GM19043 (cell line): ENCODE measurements around the gene CLEC2D.
A peak's percentile ranks its signal among the peaks of the same experiment; 100 is the strongest.
"Not testable (repeated sequence)": the region's sequence is repeated elsewhere in the genome, so short reads cannot be mapped to it uniquely, and the experiment has no call there.

Source experiments
- ATAC-seq: cut with Tn5 transposase; IDR thresholded peaks from one replicate; pipeline ENCODE4 v1.9.1; 2021; ENCODE audit warnings: low read depth; ENCODE audit not compliant: unreplicated experiment

Gene CLEC2D

DNA sequence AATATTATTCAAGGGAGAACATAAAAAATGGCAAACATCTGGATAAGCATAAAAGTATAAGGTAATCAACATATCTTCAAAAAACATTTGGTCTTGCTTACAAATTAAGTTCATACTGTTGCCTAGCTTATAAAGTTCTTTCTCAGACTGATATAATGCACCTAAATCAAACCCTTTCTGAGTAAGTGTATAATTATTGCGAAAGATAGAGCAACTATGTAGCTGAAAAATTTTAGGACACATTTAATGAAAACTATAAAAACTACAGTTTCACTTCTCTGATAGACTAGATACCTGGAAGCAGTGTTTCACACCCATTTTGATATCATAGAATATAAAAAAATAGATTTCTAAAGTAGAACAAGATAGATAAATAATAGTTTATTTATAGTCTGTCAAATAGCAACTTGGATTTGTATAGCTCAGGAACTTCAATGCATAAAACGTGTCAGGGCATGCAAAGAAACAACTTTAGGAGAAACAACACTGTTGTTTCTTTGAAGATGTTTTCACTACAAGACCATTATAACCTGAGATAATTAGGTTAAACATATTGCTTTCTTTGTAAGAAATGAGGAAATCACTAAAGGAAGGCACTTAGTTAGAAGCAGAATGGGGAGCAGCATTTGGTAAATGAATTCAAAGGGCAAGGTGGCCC lies 55.8 kb downstream of the CLEC2D start:
- no peak for ATAC-seq

DNA sequence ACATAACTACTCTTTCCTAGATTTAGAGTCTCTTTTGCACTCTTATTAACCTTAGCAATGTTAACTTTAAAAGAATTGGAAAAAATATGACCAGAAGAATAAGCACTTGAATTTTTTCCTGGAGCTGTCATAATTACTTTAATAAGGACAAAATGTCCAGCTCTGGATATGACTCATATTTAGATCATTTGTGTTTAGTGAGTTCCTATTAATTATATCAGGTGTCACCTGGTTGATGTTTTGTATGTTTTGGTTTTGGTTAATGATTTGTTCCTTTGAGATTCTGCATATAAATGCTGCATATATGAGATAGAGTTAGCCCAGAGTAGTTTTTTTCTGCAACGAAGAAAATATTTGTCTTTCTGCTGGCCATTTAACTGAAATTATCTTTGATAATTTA lies 58.3 kb downstream of the CLEC2D start:
- ATAC-seq: no peak

GRCh38 chr12:9729082-9729481 lies 59.6 kb downstream of the CLEC2D start:
- ATAC-seq: no peak

- ATAC-seq: no peak
These were observed 60.5 kb downstream of the CLEC2D start for GRCh38 chr12:9730011-9730410.

DNA sequence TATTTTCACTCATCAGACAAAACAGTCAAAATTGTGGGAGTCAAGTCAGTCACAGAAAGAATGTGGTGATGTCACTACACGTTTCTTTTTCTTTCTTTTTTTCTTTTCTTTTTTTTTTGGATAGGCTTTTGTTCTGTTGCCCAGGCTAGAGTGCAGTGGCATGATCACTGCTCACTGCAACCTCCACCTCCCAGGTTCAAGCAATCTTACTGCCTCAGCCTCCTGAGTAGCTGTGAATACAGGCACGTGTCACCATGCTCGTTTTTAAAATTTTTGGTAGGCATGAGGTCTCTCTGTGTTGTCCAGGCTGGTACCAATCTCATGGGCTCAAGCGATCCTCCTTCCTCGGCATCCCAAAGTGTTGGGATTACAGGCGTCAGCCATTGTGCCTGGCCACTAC lies 61.1 kb downstream of the CLEC2D start:
- no peak for ATAC-seq

- no peak for ATAC-seq
These were observed 61.9 kb downstream of the CLEC2D start for GRCh38 chr12:9731393-9731792.

GRCh38 chr12:9731797-9732196 lies 62.3 kb downstream of the CLEC2D start:
- ATAC-seq: peak; percentile 46

GRCh38 chr12:9732921-9733461 lies 63.5 kb downstream of the CLEC2D start, which contains the start of gene CLECL1:
TSS of gene CLECL1 (minus strand) at chr12:9733097.
- no peak for ATAC-seq

GRCh38 chr12:9735601-9736000 lies 66.1 kb downstream of the CLEC2D start:
- ATAC-seq: no peak

DNA sequence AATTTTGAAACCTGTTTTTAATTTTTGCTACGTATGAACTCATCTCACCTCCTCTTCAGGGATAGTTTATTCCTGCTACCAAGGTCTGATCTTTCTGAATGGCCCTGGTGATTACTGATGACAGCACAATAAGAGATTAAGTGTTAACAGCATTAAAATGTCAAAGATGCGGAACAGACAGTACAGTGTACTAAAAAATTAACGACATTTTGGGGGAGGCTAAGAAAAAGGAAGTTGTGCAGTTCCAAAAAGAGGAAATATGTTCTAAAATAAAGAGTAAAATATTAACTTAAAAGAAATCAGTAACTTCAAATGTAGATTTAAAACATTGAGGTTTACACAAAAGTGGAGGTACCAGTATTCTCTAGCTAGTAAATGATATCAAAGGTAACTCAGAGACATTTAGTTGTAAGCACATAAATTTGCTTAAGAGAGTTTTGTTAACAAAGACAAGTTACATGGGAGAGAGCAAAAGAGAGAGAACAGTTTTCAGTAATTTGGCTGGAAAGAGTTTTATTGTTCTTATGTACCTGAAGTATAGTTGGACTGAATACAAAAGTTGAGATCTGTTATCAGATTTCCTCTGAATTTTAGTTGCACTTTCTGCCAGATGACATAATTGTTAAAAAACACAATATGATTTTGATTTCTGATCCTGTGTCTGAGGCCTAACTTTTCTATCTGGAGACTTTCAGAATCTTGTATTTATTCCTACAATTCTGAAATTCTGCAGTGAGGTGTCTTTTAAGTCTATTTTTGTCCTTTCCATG lies 67.6 kb downstream of the CLEC2D start:
- no peak for ATAC-seq

DNA sequence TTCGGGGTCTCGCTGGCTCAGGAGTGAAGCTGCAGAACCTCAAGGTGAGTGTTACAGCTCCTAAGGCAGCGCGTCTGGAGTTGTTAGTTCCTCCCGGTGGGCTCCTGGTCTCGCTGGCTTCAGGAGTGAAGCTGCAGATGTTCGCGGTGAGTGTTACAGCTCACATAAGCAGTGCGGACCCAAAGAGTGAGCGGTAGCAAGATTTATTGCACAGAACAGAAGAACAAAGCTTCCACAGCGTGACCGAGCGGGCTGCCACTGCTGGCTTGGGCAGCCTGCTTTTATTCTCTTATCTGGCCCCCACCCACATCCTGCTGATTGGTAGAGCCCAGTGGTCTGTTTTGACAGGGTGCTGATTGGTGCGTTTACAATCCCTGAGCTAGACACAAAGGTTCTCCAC lies 69.4 kb downstream of the CLEC2D start:
- not testable (repeated sequence) for ATAC-seq

DNA sequence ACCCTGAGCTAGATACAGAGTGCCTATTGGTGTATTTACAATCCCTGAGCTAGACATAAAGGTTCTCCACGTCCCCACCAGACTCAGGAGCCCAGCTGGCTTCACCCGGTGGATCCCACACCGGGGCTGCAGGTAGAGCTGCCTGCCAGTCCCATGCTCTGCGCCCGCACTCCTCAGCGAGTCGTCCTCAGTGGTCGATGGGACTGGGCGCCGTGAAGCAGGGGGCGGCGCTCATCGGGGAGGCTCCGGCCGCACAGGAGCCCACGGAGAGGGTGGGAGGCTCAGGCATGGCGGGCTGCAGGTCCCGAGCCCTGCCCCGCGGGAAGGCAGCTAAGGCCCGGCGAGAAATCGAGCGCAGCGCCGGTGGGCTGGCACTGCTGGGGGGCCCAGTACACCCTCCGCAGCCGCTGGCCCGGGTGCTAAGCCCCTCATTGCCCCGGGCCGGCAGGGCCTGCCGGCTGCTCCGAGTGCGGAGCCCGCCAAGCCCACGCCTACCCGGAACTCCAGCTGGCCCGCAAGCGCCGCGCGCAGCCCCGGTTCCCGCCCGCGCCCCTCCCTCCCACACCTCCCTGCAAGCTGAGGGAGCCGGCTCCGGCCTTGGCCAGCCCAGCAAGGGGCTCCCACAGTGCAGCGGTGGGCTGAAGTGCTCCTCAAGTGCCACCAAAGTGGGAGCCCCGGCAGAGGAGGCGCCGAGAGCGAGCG lies 70.0 kb downstream of the CLEC2D start:
- not testable (repeated sequence) for ATAC-seq

DNA sequence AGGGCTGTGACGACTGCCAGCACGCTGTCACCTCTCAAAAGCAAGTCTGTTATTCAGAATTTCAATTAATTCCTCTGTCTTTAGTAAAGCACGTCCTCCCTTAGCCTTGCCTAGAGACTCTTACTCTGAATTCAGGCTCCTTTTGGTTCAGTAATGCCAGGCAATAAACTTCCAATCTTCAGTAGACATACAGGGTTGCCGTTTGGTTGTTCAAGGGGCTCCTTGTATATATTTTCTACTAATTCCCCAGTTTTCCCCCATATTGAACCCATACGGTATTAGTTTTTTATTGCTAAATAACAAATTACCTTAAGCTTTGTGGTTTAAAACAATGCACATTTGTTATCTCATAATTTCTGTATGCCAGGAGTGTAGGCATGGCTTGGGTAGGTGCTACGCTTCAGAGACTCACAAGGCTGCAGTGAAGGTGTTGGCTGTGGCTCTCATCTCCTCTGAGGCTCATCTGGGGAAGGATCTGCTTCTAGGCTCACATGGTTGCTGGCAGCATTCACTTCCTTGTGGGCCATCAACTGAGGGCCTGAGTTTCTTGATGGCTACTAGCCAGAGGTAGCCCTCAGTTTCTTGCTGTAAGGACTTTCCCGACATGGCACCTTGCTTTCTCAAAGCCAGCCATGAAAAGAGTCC lies 70.7 kb downstream of the CLEC2D start:
- ATAC-seq: no peak

- ATAC-seq: peak; percentile 75
These were observed 72.2 kb downstream of the CLEC2D start for GRCh38 chr12:9741726-9742125.

DNA sequence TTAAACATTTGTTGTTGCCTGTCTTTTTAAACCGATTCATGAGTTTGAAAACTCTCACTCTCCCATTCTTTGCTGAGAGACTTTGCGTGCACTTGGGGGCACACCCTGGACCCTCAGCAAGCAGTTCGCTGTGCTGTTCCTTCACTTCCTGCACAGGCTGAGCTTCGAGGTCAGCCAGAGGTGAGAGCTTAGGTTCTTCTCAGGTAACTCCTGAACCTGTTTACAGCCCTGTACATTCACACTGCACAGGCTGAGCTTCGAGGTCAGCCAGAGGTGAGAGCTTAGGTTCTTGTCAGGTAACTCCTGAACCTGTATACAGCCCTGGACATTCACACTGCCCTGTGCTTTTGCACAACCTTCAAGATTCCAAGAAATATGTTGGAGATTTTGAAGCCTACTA lies 73.1 kb downstream of the CLEC2D start:
- no peak for ATAC-seq

DNA sequence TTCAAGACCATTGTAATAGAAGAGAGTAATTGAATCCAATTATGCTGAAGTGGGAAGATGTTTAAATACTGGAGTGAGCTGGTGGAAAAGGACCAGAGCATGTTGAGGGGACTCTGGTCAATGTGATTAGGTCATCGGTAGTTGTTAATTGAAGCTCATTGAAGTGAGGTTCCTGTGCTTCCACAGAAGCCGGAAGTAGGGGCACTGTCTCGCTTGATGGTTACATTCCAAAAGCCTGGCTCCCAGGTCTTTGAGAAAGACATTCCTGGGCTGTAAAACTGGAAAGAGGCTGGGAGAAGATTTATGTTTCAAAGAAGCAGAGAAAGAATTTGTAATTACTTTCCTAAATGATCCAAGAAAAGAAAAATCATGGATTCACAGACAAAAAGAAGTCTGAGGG lies 75.7 kb downstream of the CLEC2D start:
- ATAC-seq: no peak
